Gastrocnemius medialis (tissue), 4 donors: ENCODE measurements around the gene PGK1. TPM values are rescaled to one million over a fixed set of nuclear protein-coding genes. Genes with fewer than 3 reads are reported as not detected.

Experiments used
- ATAC-seq, 2 donors: fragments of 150-250 bp; one replicate each; pipeline ENCODE4 v1.9.1; 2016
- DNase-seq, 2 donors: peaks; one replicate each; pipeline ENCODE4 v3.0.0-alpha.2; 2019
- H3K27ac ChIP-seq, 4 donors: fragments of 200-600 bp; sonication (generic); 1 replicate in 1 of 4; 2 replicates in 3 of 4; pipeline ENCODE4 v1.5.1; 2016 to 2018; ENCODE audit warnings: mild to moderate bottlenecking in 2 of 4, moderate library complexity in 1 of 4
- H3K27me3 ChIP-seq, 3 donors: fragments of 200-600 bp; sonication (generic) in 2 of 3; 1 replicate in 1 of 3; 2 replicates in 2 of 3; pipeline versions ENCODE4 v1.5.1 to v1.6.0; 2016 to 2019; ENCODE audit warnings: mild to moderate bottlenecking in 1 of 3, moderate library complexity in 1 of 3
- H3K36me3 ChIP-seq, 2 donors: fragments of 200-600 bp; sonication (generic) in 1 of 2; one replicate each; pipeline ENCODE4 v1.5.1; 2017 to 2018
- H3K4me1 ChIP-seq, 2 donors: fragments of 200-600 bp; sonication (generic) in 1 of 2; one replicate each; pipeline ENCODE4 v1.5.1; 2016 to 2017; ENCODE audit warnings: mild to moderate bottlenecking in 2 of 2
- H3K4me3 ChIP-seq, 4 donors: fragments of 200-600 bp; sonication (generic) in 3 of 4; 1 replicate in 1 of 4; 2 replicates in 3 of 4; pipeline ENCODE4 v1.5.1; 2016 to 2019; ENCODE audit warnings: mild to moderate bottlenecking in 2 of 4
- H3K9me3 ChIP-seq, 3 donors: fragments of 200-600 bp; sonication (generic) in 2 of 3; 1 replicate in 1 of 3; 2 replicates in 2 of 3; pipeline ENCODE4 v1.5.1; 2016 to 2019
- POLR2A ChIP-seq, 2 donors: fragments of 450-650 bp; IDR thresholded peaks; one replicate each; pipeline ENCODE4 v1.6.1; 2017; ENCODE audit warnings: antibody characterized with exemption in 2 of 2, mild to moderate bottlenecking in 2 of 2, moderate library complexity in 2 of 2
- in situ Hi-C, 4 donors: fragments of 200-750 bp; cut with MboI; loops; one replicate each; pipeline versions ENCODE4 v1.15.0 to v1.8.0; 2017; ENCODE audit warnings: low sequenced_read_pairs in 4 of 4
- intact Hi-C: fragments of 100-400 bp; cut with DNase I; formaldehyde crosslinking; loops from one replicate; pipeline ENCODE4 v1.15.1; 2023; ENCODE audit warnings: low total_unique reads
- total RNA-seq, 4 donors: library from RNA; depleted of rRNA; stranded (reverse); fragments of >200 nt; gene quantifications; one replicate each; pipeline versions ENCODE4 v1.1.0 to v1.2.3, GENCODE V29; 2016
- TF ChIP-seq, protein P1 (sequence below), 5 experiments: fragments of 450-650 bp in 3 of 5; fragments of 200-600 bp in 2 of 5; sonication (generic) in 2 of 5; IDR thresholded peaks in 4 of 5; conservative IDR thresholded peaks in 1 of 5; 1 replicate in 4 of 5; 2 replicates in 1 of 5; pipeline ENCODE4 v1.5.1; 2016 to 2019; ENCODE audit warnings: antibody characterized with exemption in 5 of 5, mild to moderate bottlenecking in 3 of 5, moderate library complexity in 3 of 5

Gene PGK1
- total RNA-seq, 4 donors from 2014 or later, result 220 to 392 (median 310) TPM

DNA sequence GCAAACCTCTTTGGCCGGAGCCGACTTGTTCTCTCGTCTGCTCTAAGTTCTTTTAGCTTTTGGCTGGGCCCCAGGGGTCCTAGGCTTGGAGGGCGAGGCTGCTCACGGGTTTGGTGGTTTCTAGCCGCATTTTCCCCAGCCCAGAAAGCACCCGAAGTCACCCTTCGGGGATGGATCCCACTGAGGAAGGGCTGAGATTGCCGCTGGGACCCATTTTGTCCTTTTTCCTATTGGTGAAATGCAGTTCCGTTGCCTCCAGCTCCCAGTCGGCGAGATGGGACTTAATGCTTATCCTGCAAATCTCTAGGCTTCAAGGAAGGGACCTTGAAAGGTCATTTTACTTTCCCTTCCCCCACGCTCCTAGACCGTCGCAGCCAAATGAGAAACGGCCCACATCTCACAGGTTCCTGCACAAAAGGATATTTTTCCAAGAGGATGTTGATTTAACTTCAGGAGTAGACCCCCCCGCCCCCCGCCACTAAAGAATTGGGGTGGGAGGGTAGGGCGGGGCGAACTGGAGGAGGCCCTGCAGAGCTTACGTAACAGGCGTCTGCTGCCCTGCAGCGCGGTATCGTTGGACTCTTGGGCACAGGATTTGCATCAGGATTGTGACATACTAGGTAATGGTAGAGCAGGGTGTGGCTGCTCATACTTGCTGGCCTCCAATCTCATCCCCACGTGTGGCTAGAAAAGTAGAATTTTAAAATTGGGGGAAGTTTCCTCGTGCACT, 564 bp downstream of the PGK1 start:
- TF ChIP-seq POLR2A (IDR thresholded peaks at IDR 0.05), result peak in 1 of 2 donors; percentile 16
- TF ChIP-seq, protein P1, sequence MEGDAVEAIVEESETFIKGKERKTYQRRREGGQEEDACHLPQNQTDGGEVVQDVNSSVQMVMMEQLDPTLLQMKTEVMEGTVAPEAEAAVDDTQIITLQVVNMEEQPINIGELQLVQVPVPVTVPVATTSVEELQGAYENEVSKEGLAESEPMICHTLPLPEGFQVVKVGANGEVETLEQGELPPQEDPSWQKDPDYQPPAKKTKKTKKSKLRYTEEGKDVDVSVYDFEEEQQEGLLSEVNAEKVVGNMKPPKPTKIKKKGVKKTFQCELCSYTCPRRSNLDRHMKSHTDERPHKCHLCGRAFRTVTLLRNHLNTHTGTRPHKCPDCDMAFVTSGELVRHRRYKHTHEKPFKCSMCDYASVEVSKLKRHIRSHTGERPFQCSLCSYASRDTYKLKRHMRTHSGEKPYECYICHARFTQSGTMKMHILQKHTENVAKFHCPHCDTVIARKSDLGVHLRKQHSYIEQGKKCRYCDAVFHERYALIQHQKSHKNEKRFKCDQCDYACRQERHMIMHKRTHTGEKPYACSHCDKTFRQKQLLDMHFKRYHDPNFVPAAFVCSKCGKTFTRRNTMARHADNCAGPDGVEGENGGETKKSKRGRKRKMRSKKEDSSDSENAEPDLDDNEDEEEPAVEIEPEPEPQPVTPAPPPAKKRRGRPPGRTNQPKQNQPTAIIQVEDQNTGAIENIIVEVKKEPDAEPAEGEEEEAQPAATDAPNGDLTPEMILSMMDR (IDR thresholded peaks at IDR 0.05 in 4 of 5, conservative IDR thresholded peaks at IDR 0.05 in 1 of 5), result no peak
- Histone ChIP-seq H3K4me1 (peaks cover 40 to 44% of the 10 kb centered on the region in 2 donors), H3K27me3 (no peaks in the 10 kb centered on the region), H3K9me3 (no peaks in the 10 kb centered on the region), H3K27ac (peak overlapping the region; percentile 91 to 98 (median 98)), H3K36me3 (no peaks in the 10 kb centered on the region), H3K4me3 (peak overlapping the region; percentile 81 to 94 (median 88))
- peak; percentile 59 to 80 for DNase-seq
- ATAC-seq, result peak; percentile 74 to 83
- intact Hi-C loops, result loop anchor here (1.0 to 2.0 kb wide), 3 partner anchors 35 to 204 kb away; partner anchors contain the start of genes ATP7A and TAF9B
- in situ Hi-C loops, result loop anchor here in 3 of 4 donors (10.0 to 25.0 kb wide), 2 partner anchors 192 to 200 kb away; partner anchors contain the start of gene ATP7A (in 2 of the 3)

DNA sequence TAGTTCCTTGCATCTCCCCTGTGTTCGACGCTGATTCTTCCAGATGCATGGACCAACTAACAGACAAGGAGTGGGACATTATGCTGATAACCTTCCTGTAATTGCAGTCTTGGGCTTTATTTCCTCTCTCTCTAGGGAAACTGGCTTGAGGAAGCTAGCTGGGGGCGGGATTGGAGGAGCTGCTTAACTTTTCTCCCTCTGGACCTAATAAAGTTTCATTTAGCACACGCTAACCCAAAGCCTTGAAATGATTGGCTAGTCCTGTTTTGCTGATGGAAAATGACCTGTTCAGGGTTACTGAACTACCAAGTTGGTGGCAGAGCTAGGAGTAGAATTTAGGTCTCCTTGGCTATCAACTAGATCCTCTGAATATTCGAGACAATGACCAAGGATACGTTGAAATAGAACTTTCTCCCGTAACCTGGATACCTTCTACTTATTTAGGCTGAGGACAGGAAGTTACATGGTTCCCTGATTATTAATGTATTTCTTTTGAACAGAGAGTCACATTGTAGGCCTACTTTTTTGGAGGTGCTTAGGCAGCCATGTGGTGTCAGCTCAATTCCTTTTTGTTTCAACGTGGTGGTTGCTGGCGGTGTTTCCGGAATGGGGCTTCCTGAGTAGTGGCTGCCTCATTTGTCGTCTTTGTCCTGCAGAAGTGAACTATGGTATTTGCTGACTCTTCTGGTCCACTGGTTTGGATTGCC, 2.0 kb downstream of the PGK1 start:
- Histone ChIP-seq H3K9me3 (no peaks in the 10 kb centered on the region), H3K36me3 (no peaks in the 10 kb centered on the region), H3K27ac (peak overlapping the region; percentile 91 to 98 (median 98)), H3K4me1 (peaks cover 40 to 50% of the 10 kb centered on the region in 2 donors), H3K27me3 (no peaks in the 10 kb centered on the region), H3K4me3 (peak overlapping the region; percentile 81 to 94 (median 88))
- in situ Hi-C loops (loop anchor here in 3 of 4 donors (10.0 to 25.0 kb wide), 2 partner anchors 194 to 201 kb away; partner anchors contain the start of gene ATP7A (in 2 of the 3)), intact Hi-C loops (loop anchor here (1.0 to 2.0 kb wide), 2 partner anchors 33 to 195 kb away; partner anchors contain the start of genes ATP7A and TAF9B)
- ATAC-seq (no peak), DNase-seq (no peak)
- TF ChIP-seq, protein P1 (IDR thresholded peaks at IDR 0.05 in 4 of 5, conservative IDR thresholded peaks at IDR 0.05 in 1 of 5), result no peak
- TF ChIP-seq POLR2A (IDR thresholded peaks at IDR 0.05), result no peak

DNA sequence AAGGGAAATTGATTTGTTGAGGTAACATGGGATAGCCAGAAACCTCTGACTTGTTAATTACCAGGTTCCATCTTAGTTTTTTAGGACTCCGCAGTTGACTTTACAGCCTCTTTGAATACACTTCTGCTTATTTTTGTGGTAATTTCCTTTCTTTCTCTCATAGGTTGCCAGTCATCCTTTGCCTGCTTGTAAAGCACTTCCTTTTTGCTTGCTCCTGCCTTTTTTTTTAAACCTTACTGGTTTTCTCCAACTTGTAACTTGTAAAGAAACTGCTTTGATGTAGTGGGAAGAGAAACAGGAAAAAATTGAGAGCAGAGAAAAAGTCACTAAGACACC, 2.6 kb downstream of the PGK1 start:
- TF ChIP-seq, protein P1 (IDR thresholded peaks at IDR 0.05 in 4 of 5, conservative IDR thresholded peaks at IDR 0.05 in 1 of 5), result no peak
- no peak for TF ChIP-seq POLR2A (IDR thresholded peaks at IDR 0.05)
- Histone ChIP-seq H3K27ac (peak overlapping the region; percentile 91 to 98 (median 98)), H3K4me3 (peak overlapping the region in 3 of 4 donors; percentile 83 to 94 (median 93)), H3K36me3 (no peaks in the 10 kb centered on the region), H3K9me3 (no peaks in the 10 kb centered on the region), H3K4me1 (peaks cover 42 to 55% of the 10 kb centered on the region in 2 donors), H3K27me3 (no peaks in the 10 kb centered on the region)
- in situ Hi-C loops, result loop anchor here in 3 of 4 donors (10.0 to 25.0 kb wide), 2 partner anchors 194 to 202 kb away; partner anchors contain the start of gene ATP7A (in 2 of the 3)
- ATAC-seq (no peak), DNase-seq (no peak)
- intact Hi-C loops, result no loop called here

DNA sequence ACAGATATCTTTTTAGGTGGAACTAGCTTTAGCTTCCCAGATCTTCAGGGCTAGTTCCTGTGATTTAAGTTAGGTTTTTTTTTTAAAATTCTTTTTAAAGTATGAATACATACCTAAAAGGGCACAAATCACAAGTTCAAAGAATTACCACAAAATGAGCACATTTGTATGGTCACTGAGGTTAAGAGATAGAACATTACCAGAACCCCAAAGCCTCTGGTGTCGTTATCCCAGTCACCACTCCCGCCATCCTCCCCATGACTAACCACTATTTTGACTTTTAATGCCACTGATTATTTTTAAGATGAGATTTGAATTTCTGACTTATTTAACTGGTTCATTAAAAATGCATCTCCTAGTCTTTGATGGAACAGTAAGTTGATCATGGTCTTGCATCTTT, 5.4 kb downstream of the PGK1 start:
- peaks cover 43 to 53% of the 10 kb centered on the region in 2 donors for H3K4me1 ChIP-seq
- H3K27ac ChIP-seq, result peak overlapping the region; percentile 39 to 98 (median 98)
- H3K4me3 ChIP-seq, result no peak overlapping the region
- in situ Hi-C loops (loop anchor here in 3 of 4 donors (10.0 to 25.0 kb wide), 2 partner anchors 197 to 205 kb away; partner anchors contain the start of gene ATP7A (in 2 of the 3)), intact Hi-C loops (no loop called here)
- TF ChIP-seq, protein P1 (IDR thresholded peaks at IDR 0.05 in 4 of 5, conservative IDR thresholded peaks at IDR 0.05 in 1 of 5), result no peak
- H3K27me3 ChIP-seq, result no peaks in the 10 kb centered on the region
- H3K36me3 ChIP-seq, result no peaks in the 10 kb centered on the region
- no peaks in the 10 kb centered on the region for H3K9me3 ChIP-seq
- DNase-seq (no peak), ATAC-seq (no peak)
